A549 (cell line): ENCODE results near the gene SIX2.

Experiments used
- CTCF ChIP-seq: fragments of >200 bp; sonication (Bioruptor Twin); formaldehyde crosslinking; IDR thresholded peaks from 3 replicates; pipeline ENCODE4 v1.5.1; 2016
- PHF8 ChIP-seq: fragments of 200-600 bp; sonication (generic); IDR thresholded peaks from 2 replicates; pipeline ENCODE4 v1.6.1; 2016; ENCODE audit warnings: low read depth, mild to moderate bottlenecking, antibody characterized with exemption, moderate library complexity, borderline replicate concordance

- no peak for TF ChIP-seq CTCF
- no peak for TF ChIP-seq PHF8
Observed at GRCh38 chr2:44959855-44960254, 49.4 kb downstream of the SIX2 start.
